SK-N-SH treated with all-trans-retinoic acid at 6 μM for 48 hours (cell line): ENCODE results near the gene SLC13A2.

Experiments used
- ATAC-seq: fragments of 200-7000 bp; cut with Tn5 transposase; 3 replicates; pipeline ENCODE4 v1.9.1; 2020; ENCODE audit warnings: mild to moderate bottlenecking, moderate library complexity
- BACH2 ChIP-seq: fragments of 250-450 bp; sonication (Bioruptor Pico); IDR thresholded peaks from 2 replicates; pipeline ENCODE4 v1.9.0; 2021; ENCODE audit warnings: mild to moderate bottlenecking, borderline replicate concordance
- CREB5 ChIP-seq: fragments of 250-450 bp; sonication (Bioruptor Pico); IDR thresholded peaks from 2 replicates; pipeline ENCODE4 v1.5.1; 2020; ENCODE audit warnings: low read depth, mild to moderate bottlenecking, moderate library complexity
- CSDC2 ChIP-seq: fragments of 250-450 bp; sonication (Bioruptor Pico); IDR thresholded peaks from 2 replicates; pipeline ENCODE4 v1.5.0; 2020; ENCODE audit warnings: mild to moderate bottlenecking, moderate library complexity
- ESRRG ChIP-seq: fragments of 250-450 bp; sonication (Bioruptor Pico); IDR thresholded peaks from 2 replicates; pipeline ENCODE4 v1.6.1; 2021; ENCODE audit warnings: mild to moderate bottlenecking
- GLIS3 ChIP-seq: fragments of 250-450 bp; sonication (Bioruptor Pico); IDR thresholded peaks from 2 replicates; pipeline ENCODE4 v1.5.0; 2020; ENCODE audit warnings: mild to moderate bottlenecking, moderate library complexity
- ISL1 ChIP-seq: fragments of 250-450 bp; sonication (Bioruptor Pico); IDR thresholded peaks from 2 replicates; pipeline ENCODE4 v2.1.2; 2022; ENCODE audit warnings: mild to moderate bottlenecking, moderate library complexity
- OSR1 ChIP-seq: fragments of 250-450 bp; sonication (Bioruptor Pico); IDR thresholded peaks from 2 replicates; pipeline ENCODE4 v1.8.0; 2022; ENCODE audit warnings: moderate library complexity, mild to moderate bottlenecking, inconsistent platforms
- POU6F1 ChIP-seq: fragments of 250-450 bp; sonication (Bioruptor Pico); IDR thresholded peaks from 2 replicates; pipeline ENCODE4 v1.8.0; 2021; ENCODE audit warnings: low read depth, mild to moderate bottlenecking, moderate library complexity, borderline replicate concordance
- RARB ChIP-seq: fragments of 250-450 bp; sonication (Bioruptor Pico); IDR thresholded peaks from 2 replicates; pipeline ENCODE4 v1.8.0; 2021; ENCODE audit warnings: mild to moderate bottlenecking, moderate library complexity
- SNAI2 ChIP-seq: fragments of 250-450 bp; sonication (Bioruptor Pico); IDR thresholded peaks from 2 replicates; pipeline ENCODE4 v1.5.0; 2020; ENCODE audit warnings: mild to moderate bottlenecking, moderate library complexity
- TCF4 ChIP-seq: fragments of 250-450 bp; sonication (Bioruptor Pico); IDR thresholded peaks from 2 replicates; pipeline ENCODE4 v1.8.0; 2021; ENCODE audit warnings: mild to moderate bottlenecking, moderate library complexity, borderline replicate concordance
- TOX ChIP-seq: fragments of 250-450 bp; sonication (Bioruptor Pico); IDR thresholded peaks from 2 replicates; pipeline ENCODE4 v1.8.0; 2021; ENCODE audit warnings: mild to moderate bottlenecking, moderate library complexity, borderline replicate concordance
- ZC3H10 ChIP-seq: fragments of 250-450 bp; sonication (Bioruptor Pico); IDR thresholded peaks from 2 replicates; pipeline ENCODE4 v1.5.1; 2021; ENCODE audit warnings: mild to moderate bottlenecking, moderate library complexity
- ZFP3 ChIP-seq: fragments of 250-450 bp; sonication (Bioruptor Pico); IDR thresholded peaks from 2 replicates; pipeline ENCODE4 v1.5.0; 2020; ENCODE audit warnings: mild to moderate bottlenecking, moderate library complexity
- ZFP30 ChIP-seq: fragments of 450-650 bp; formaldehyde crosslinking; IDR thresholded peaks from 2 replicates; pipeline ENCODE4 v1.5.0; 2022; ENCODE audit warnings: mild to moderate bottlenecking, moderate library complexity
- ZNF565 ChIP-seq: fragments of 450-650 bp; formaldehyde crosslinking; conservative IDR thresholded peaks from 2 replicates; pipeline ENCODE4 v1.5.0; 2020; ENCODE audit warnings: low read depth, mild to moderate bottlenecking, moderate library complexity
- ZNF70 ChIP-seq: fragments of 450-650 bp; formaldehyde crosslinking; IDR thresholded peaks from 2 replicates; pipeline ENCODE4 v1.5.0; 2020; ENCODE audit warnings: mild to moderate bottlenecking, moderate library complexity
- ZNF8 ChIP-seq: fragments of 450-650 bp; formaldehyde crosslinking; IDR thresholded peaks from 2 replicates; pipeline ENCODE4 v1.5.0; 2020; ENCODE audit warnings: mild to moderate bottlenecking, moderate library complexity
- TF ChIP-seq, protein P1 (sequence below): fragments of 250-450 bp; sonication (Bioruptor Pico); IDR thresholded peaks from 2 replicates; pipeline ENCODE4 v1.5.1; 2021; ENCODE audit warnings: mild to moderate bottlenecking, moderate library complexity
- TF ChIP-seq, protein P2 (sequence below): fragments of 250-450 bp; sonication (Bioruptor Pico); IDR thresholded peaks from 2 replicates; pipeline ENCODE4 v1.5.0; 2020; ENCODE audit warnings: mild to moderate bottlenecking, moderate library complexity
- TF ChIP-seq, protein P3 (sequence below): fragments of 250-450 bp; sonication (Bioruptor Pico); IDR thresholded peaks from 2 replicates; pipeline ENCODE4 v1.8.0; 2020; ENCODE audit warnings: mild to moderate bottlenecking, moderate library complexity, borderline replicate concordance

SLC13A2 gene

DNA sequence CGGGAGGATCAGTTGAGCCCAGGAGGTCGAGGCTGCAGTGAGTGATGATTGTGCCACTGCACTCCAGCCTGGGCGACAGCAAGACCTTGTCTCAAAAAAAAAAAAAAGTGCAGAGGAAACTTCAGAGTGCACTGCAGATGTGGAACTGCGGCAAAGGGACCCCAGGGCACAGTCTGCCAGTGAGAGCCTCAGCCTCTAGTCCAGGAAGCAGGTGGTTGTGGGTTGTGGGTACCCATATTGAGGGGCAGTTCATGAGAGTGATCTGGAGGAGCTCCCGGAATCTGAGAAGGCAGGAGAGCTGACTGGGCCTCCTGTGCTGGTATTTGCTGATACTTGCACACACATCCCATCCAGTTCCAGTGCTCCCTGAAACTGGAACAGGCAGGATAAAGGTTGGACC, 45.8 kb downstream of the SLC13A2 start:
- no peak for ATAC-seq
- TF ChIP-seq CREB5 (CRISPR knock-in tag): no peak
- TF ChIP-seq BACH2 (CRISPR knock-in tag): no peak
- no peak for TF ChIP-seq SNAI2 (CRISPR knock-in tag)
- no peak for TF ChIP-seq ZNF8 (CRISPR knock-in tag)
- no peak for TF ChIP-seq RARB (CRISPR knock-in tag)
- no peak for TF ChIP-seq TOX (CRISPR knock-in tag)
- TF ChIP-seq ISL1: no peak
- no peak for TF ChIP-seq ESRRG (CRISPR knock-in tag)
- no peak for TF ChIP-seq ZNF565
- no peak for TF ChIP-seq ZC3H10 (CRISPR knock-in tag)
- no peak for TF ChIP-seq ZFP30
- TF ChIP-seq, all 23 proteins: peak for 0

DNA sequence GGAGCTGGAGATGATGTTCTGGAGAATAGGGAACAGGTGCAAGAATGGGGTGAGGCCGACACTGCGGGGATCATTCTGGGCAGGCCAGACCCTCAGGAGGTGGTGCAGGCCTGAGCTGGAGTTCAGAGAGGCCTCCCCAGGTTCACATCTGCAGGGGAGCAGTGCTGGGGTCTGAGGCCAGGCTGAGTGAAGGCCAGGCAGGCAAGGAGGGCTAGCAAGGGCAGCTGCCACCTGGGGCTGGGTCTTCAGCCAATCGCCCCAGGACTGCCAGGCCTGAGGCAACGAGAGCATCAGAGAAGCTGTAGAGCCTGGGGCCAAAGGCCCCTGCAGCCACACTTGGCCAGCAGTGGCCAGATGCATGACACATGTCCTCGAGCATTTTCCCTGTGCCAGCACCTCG, 47.2 kb downstream of the SLC13A2 start:
- TF ChIP-seq ZFP30 (no peak), OSR1 (no peak), ZC3H10 (CRISPR knock-in tag) (no peak), TOX (CRISPR knock-in tag) (no peak), RARB (CRISPR knock-in tag) (no peak), CREB5 (CRISPR knock-in tag) (no peak), POU6F1 (CRISPR knock-in tag) (no peak), GLIS3 (CRISPR knock-in tag) (no peak), CSDC2 (CRISPR knock-in tag) (no peak), BACH2 (CRISPR knock-in tag) (no peak), ZNF565 (no peak)
- TF ChIP-seq, protein P1, sequence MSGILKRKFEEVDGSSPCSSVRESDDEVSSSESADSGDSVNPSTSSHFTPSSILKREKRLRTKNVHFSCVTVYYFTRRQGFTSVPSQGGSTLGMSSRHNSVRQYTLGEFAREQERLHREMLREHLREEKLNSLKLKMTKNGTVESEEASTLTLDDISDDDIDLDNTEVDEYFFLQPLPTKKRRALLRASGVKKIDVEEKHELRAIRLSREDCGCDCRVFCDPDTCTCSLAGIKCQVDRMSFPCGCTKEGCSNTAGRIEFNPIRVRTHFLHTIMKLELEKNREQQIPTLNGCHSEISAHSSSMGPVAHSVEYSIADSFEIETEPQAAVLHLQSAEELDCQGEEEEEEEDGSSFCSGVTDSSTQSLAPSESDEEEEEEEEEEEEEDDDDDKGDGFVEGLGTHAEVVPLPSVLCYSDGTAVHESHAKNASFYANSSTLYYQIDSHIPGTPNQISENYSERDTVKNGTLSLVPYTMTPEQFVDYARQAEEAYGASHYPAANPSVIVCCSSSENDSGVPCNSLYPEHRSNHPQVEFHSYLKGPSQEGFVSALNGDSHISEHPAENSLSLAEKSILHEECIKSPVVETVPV (CRISPR knock-in tag): no peak
- TF ChIP-seq, protein P2, sequence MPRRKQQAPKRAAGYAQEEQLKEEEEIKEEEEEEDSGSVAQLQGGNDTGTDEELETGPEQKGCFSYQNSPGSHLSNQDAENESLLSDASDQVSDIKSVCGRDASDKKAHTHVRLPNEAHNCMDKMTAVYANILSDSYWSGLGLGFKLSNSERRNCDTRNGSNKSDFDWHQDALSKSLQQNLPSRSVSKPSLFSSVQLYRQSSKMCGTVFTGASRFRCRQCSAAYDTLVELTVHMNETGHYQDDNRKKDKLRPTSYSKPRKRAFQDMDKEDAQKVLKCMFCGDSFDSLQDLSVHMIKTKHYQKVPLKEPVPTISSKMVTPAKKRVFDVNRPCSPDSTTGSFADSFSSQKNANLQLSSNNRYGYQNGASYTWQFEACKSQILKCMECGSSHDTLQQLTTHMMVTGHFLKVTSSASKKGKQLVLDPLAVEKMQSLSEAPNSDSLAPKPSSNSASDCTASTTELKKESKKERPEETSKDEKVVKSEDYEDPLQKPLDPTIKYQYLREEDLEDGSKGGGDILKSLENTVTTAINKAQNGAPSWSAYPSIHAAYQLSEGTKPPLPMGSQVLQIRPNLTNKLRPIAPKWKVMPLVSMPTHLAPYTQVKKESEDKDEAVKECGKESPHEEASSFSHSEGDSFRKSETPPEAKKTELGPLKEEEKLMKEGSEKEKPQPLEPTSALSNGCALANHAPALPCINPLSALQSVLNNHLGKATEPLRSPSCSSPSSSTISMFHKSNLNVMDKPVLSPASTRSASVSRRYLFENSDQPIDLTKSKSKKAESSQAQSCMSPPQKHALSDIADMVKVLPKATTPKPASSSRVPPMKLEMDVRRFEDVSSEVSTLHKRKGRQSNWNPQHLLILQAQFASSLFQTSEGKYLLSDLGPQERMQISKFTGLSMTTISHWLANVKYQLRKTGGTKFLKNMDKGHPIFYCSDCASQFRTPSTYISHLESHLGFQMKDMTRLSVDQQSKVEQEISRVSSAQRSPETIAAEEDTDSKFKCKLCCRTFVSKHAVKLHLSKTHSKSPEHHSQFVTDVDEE (CRISPR knock-in tag): no peak
- TF ChIP-seq, protein P3, sequence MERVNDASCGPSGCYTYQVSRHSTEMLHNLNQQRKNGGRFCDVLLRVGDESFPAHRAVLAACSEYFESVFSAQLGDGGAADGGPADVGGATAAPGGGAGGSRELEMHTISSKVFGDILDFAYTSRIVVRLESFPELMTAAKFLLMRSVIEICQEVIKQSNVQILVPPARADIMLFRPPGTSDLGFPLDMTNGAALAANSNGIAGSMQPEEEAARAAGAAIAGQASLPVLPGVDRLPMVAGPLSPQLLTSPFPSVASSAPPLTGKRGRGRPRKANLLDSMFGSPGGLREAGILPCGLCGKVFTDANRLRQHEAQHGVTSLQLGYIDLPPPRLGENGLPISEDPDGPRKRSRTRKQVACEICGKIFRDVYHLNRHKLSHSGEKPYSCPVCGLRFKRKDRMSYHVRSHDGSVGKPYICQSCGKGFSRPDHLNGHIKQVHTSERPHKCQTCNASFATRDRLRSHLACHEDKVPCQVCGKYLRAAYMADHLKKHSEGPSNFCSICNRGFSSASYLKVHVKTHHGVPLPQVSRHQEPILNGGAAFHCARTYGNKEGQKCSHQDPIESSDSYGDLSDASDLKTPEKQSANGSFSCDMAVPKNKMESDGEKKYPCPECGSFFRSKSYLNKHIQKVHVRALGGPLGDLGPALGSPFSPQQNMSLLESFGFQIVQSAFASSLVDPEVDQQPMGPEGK: no peak

DNA sequence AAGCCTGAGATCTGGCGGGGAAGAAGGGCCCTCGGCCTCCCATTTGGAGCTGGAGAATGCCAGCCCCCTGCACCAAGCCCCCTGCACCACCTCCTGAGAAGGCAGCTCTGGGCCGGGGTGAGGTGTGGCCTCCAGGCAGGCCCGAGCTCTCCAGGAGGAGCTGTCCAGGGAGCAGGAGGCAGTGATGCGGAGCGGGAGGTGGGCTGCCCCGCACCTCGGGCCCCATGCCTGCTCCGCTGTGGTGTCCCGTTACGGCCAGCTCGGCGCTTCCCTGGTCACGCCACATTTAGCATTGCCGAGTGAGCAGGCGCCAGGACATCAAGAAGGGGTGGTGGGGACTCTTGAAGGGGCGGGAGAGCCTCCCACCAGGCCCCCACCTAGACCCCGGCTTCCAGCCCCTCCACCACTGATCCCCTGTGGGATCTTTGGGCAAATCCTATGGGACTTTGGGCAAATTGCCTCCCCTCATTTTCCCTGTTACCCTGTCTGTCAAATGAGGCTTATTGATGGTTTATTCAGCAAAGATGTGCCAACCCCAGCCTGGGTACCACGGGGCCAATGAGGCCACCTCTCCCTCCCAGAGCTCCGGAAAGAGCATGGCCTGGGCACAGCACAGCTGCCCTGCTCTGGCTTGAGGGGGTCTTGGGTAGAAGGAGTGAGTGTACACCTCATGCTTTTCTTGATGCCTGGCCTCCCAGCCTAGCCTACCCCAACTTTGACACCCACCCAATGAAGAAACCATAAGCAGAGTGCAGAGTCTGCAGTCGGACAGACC, 48.1 kb downstream of the SLC13A2 start:
- no peak for ATAC-seq
- no peak for TF ChIP-seq ESRRG (CRISPR knock-in tag)
- no peak for TF ChIP-seq CREB5 (CRISPR knock-in tag)
- TF ChIP-seq ZNF565: no peak
- TF ChIP-seq ZFP3: no peak
- TF ChIP-seq ZNF70: no peak
- TF ChIP-seq, protein P1 (CRISPR knock-in tag): no peak
- TF ChIP-seq OSR1: no peak
- no peak for TF ChIP-seq TOX (CRISPR knock-in tag)
- TF ChIP-seq ZNF8 (CRISPR knock-in tag): no peak
- no peak for TF ChIP-seq BACH2 (CRISPR knock-in tag)
- no peak for TF ChIP-seq GLIS3 (CRISPR knock-in tag)
- no peak for TF ChIP-seq TCF4 (CRISPR knock-in tag)

More for the DNA sequence above, 47.2 kb downstream of the SLC13A2 start:
- ATAC-seq: no peak
